CD8-positive, alpha-beta memory T cell (primary cell): ENCODE data around the gene HERC3. TPM values are rescaled to one million over a fixed set of nuclear protein-coding genes. Genes with fewer than 3 reads are reported as not detected.

Experiments
- CTCF ChIA-PET: fragments of 350-600 bp; sonication (Branson Sonifier 250); formaldehyde crosslinking; loops from one replicate; lab custom pipeline; 2021; ENCODE audit warnings: antibody characterized with exemption; lab: Charles Lee
- POLR2A ChIA-PET: fragments of 350-600 bp; sonication (Branson Sonifier 250); formaldehyde crosslinking; loops from one replicate; lab custom pipeline; 2021; ENCODE audit warnings: antibody characterized with exemption; lab: Charles Lee
- DNase-seq, 5 donors: peaks; one replicate each; pipeline versions ENCODE4 v3.0.0 to v3.0.0-alpha.2; 2020 to 2022; ENCODE audit warnings: mixed read lengths in 1 of 5
- H3K27ac ChIP-seq: one replicate; pipeline ENCODE4 v1.7.0; 2013; ENCODE audit warnings: low read depth, mild to moderate bottlenecking, low read length, moderate library complexity
- H3K27me3 ChIP-seq: 2 replicates; pipeline ENCODE4 v1.7.0; 2013; ENCODE audit warnings: low read length, mild to moderate bottlenecking; ENCODE audit not compliant: insufficient read depth, poor library complexity, severe bottlenecking
- H3K36me3 ChIP-seq: 2 replicates; pipeline ENCODE4 v1.7.0; 2013; ENCODE audit warnings: mild to moderate bottlenecking, low read length, moderate library complexity; ENCODE audit not compliant: insufficient read depth
- H3K4me1 ChIP-seq: 2 replicates; pipeline ENCODE4 v1.7.0; 2013; ENCODE audit warnings: mild to moderate bottlenecking, low read length, moderate library complexity; ENCODE audit not compliant: insufficient read depth
- H3K4me3 ChIP-seq: 2 replicates; pipeline ENCODE4 v1.7.0; 2013; ENCODE audit warnings: mild to moderate bottlenecking, low read length
- H3K9me3 ChIP-seq: 2 replicates; pipeline ENCODE4 v1.7.0; 2013; ENCODE audit warnings: mild to moderate bottlenecking, low read length
- H3K27ac Mint-ChIP-seq, 8 donors: one replicate each; pipeline ENCODE4 v1.8.0; 2020 to 2021; ENCODE audit warnings: mixed read lengths in 8 of 8, mild to moderate bottlenecking in 6 of 8, inconsistent platforms in 3 of 8, moderate library complexity in 3 of 8
- H3K27me3 Mint-ChIP-seq, 2 donors: one replicate each; pipeline ENCODE4 v1.8.0; 2020 to 2021; ENCODE audit warnings: mixed read lengths in 2 of 2, mild to moderate bottlenecking in 1 of 2, moderate library complexity in 1 of 2
- H3K36me3 Mint-ChIP-seq, 3 donors: one replicate each; pipeline ENCODE4 v1.8.0; 2020 to 2021; ENCODE audit warnings: mixed read lengths in 3 of 3, inconsistent platforms in 1 of 3, mild to moderate bottlenecking in 1 of 3
- H3K4me1 Mint-ChIP-seq, 3 donors: one replicate each; pipeline ENCODE4 v1.8.0; 2020 to 2021; ENCODE audit warnings: mixed read lengths in 3 of 3, inconsistent platforms in 1 of 3, mild to moderate bottlenecking in 1 of 3
- H3K4me3 Mint-ChIP-seq, 7 donors: one replicate each; pipeline ENCODE4 v1.8.0; 2020 to 2021; ENCODE audit warnings: mixed read lengths in 7 of 7, mild to moderate bottlenecking in 6 of 7, moderate library complexity in 4 of 7, inconsistent platforms in 2 of 7
- H3K9me3 Mint-ChIP-seq, 5 donors: one replicate each; pipeline ENCODE4 v1.8.0; 2020 to 2022; ENCODE audit warnings: mixed read lengths in 5 of 5, mild to moderate bottlenecking in 3 of 5, moderate library complexity in 2 of 5, inconsistent platforms in 1 of 5
- polyA plus RNA-seq: library from polyadenylated mRNA; unstranded; fragments of 300-500 nt; fragmentation: Illumina TruSeq; gene quantifications from one replicate; pipeline ENCODE4 v1.2.3, GENCODE V29; 2021
- total RNA-seq, 2 experiments: library from RNA; stranded (reverse); gene quantifications; one replicate each; pipeline ENCODE4 v1.2.3, GENCODE V29; 2021

HERC3 gene
- total and polyA plus RNA-seq, 3 experiments from 2014 or later = 27.9 to 34.5 (median 31.8) TPM

- no peaks in the 10 kb centered on the region for H3K9me3 ChIP-seq
- no peaks in the 10 kb centered on the region for H3K4me1 Mint-ChIP-seq
- H3K4me3 ChIP-seq = no peak overlapping the region
- no peak for DNase-seq
- H3K27me3 Mint-ChIP-seq = no peaks in the 10 kb centered on the region
- H3K36me3 Mint-ChIP-seq = peaks cover 0 to 90% (median 31%) of the 10 kb centered on the region in 3 donors
- no peaks in the 10 kb centered on the region for H3K4me1 ChIP-seq
- peak overlapping the region in 1 of 8 donors; percentile 38 for H3K27ac Mint-ChIP-seq
- no peaks in the 10 kb centered on the region for H3K9me3 Mint-ChIP-seq
- H3K4me3 Mint-ChIP-seq = no peak overlapping the region
- CTCF ChIA-PET = no interaction called here
- H3K27ac ChIP-seq = no peak overlapping the region
- POLR2A ChIA-PET = no interaction called here
- H3K27me3 ChIP-seq = no peaks in the 10 kb centered on the region
- peaks cover 26% of the 10 kb centered on the region for H3K36me3 ChIP-seq
Measured at GRCh38 chr4:88725143-88725542, 132.9 kb downstream of the HERC3 start.

GRCh38 chr4:88725986-88726385 lies 133.7 kb downstream of the HERC3 start:
- DNase-seq = no peak
- Mint-ChIP-seq H3K4me1 (no peaks in the 10 kb centered on the region), H3K36me3 (peaks cover 0 to 87% (median 24%) of the 10 kb centered on the region in 3 donors), H3K9me3 (no peaks in the 10 kb centered on the region), H3K27ac (no peak overlapping the region), H3K27me3 (no peaks in the 10 kb centered on the region), H3K4me3 (no peak overlapping the region)
- Histone ChIP-seq H3K4me1 (no peaks in the 10 kb centered on the region), H3K36me3 (peaks cover 26% of the 10 kb centered on the region), H3K9me3 (no peaks in the 10 kb centered on the region), H3K4me3 (no peak overlapping the region), H3K27me3 (no peaks in the 10 kb centered on the region), H3K27ac (no peak overlapping the region)
- ChIA-PET CTCF (no interaction called here), POLR2A (no interaction called here)

- Mint-ChIP-seq H3K4me3 (no peak overlapping the region), H3K27ac (peak overlapping the region in 2 of 8 donors; percentile 27 to 54), H3K36me3 (peaks cover 0 to 73% (median 21%) of the 10 kb centered on the region in 3 donors), H3K4me1 (no peaks in the 10 kb centered on the region), H3K9me3 (no peaks in the 10 kb centered on the region), H3K27me3 (no peaks in the 10 kb centered on the region)
- H3K27ac ChIP-seq = no peak overlapping the region
- no peaks in the 10 kb centered on the region for H3K4me1 ChIP-seq
- CTCF ChIA-PET = no interaction called here
- peaks cover 26% of the 10 kb centered on the region for H3K36me3 ChIP-seq
- no peak for DNase-seq
- POLR2A ChIA-PET = no interaction called here
- no peak overlapping the region for H3K4me3 ChIP-seq
- no peaks in the 10 kb centered on the region for H3K27me3 ChIP-seq
- no peaks in the 10 kb centered on the region for H3K9me3 ChIP-seq
Measured at GRCh38 chr4:88728146-88728545, 135.9 kb downstream of the HERC3 start.

GRCh38 chr4:88729146-88729760 lies 137.0 kb downstream of the HERC3 start:
- no peak overlapping the region for H3K4me3 Mint-ChIP-seq
- Histone ChIP-seq H3K4me1 (no peaks in the 10 kb centered on the region), H3K36me3 (peaks cover 26% of the 10 kb centered on the region), H3K27me3 (no peaks in the 10 kb centered on the region), H3K9me3 (no peaks in the 10 kb centered on the region), H3K27ac (no peak overlapping the region), H3K4me3 (no peak overlapping the region)
- no peak for DNase-seq
- CTCF ChIA-PET = no interaction called here
- no peak overlapping the region for H3K27ac Mint-ChIP-seq
- POLR2A ChIA-PET = no interaction called here
- no peaks in the 10 kb centered on the region for H3K27me3 Mint-ChIP-seq
- no peaks in the 10 kb centered on the region for H3K4me1 Mint-ChIP-seq
- peaks cover 0 to 63% (median 19%) of the 10 kb centered on the region in 3 donors for H3K36me3 Mint-ChIP-seq
- no peaks in the 10 kb centered on the region for H3K9me3 Mint-ChIP-seq

GRCh38 chr4:88730811-88731210 lies 138.5 kb downstream of the HERC3 start:
- ChIA-PET POLR2A (no interaction called here), CTCF (no interaction called here)
- no peaks in the 10 kb centered on the region for H3K4me1 Mint-ChIP-seq
- H3K4me3 Mint-ChIP-seq = no peak overlapping the region
- H3K9me3 ChIP-seq = no peaks in the 10 kb centered on the region
- H3K36me3 Mint-ChIP-seq = peaks cover 0 to 49% (median 16%) of the 10 kb centered on the region in 3 donors
- no peaks in the 10 kb centered on the region for H3K27me3 Mint-ChIP-seq
- no peak overlapping the region for H3K27ac ChIP-seq
- no peak overlapping the region for H3K4me3 ChIP-seq
- peak overlapping the region in 2 of 8 donors; percentile 42 to 93 for H3K27ac Mint-ChIP-seq
- H3K36me3 ChIP-seq = peaks cover 20% of the 10 kb centered on the region
- no peaks in the 10 kb centered on the region for H3K27me3 ChIP-seq
- DNase-seq = no peak
- H3K9me3 Mint-ChIP-seq = no peaks in the 10 kb centered on the region
- H3K4me1 ChIP-seq = no peaks in the 10 kb centered on the region

GRCh38 chr4:88731381-88731780 lies 139.1 kb downstream of the HERC3 start:
- Mint-ChIP-seq H3K4me3 (no peak overlapping the region), H3K27me3 (no peaks in the 10 kb centered on the region), H3K36me3 (peaks cover 0 to 45% (median 16%) of the 10 kb centered on the region in 3 donors), H3K4me1 (peaks cover 0 to under 1% (median 0%) of the 10 kb centered on the region in 3 donors), H3K27ac (peak overlapping the region in 1 of 8 donors; percentile 93), H3K9me3 (no peaks in the 10 kb centered on the region)
- no peaks in the 10 kb centered on the region for H3K27me3 ChIP-seq
- no peak overlapping the region for H3K27ac ChIP-seq
- ChIA-PET CTCF (no interaction called here), POLR2A (no interaction called here)
- DNase-seq = no peak
- no peaks in the 10 kb centered on the region for H3K9me3 ChIP-seq
- no peaks in the 10 kb centered on the region for H3K4me1 ChIP-seq
- no peak overlapping the region for H3K4me3 ChIP-seq
- H3K36me3 ChIP-seq = peaks cover 20% of the 10 kb centered on the region

GRCh38 chr4:88732714-88733368 lies 140.6 kb downstream of the HERC3 start:
- POLR2A ChIA-PET = no interaction called here
- CTCF ChIA-PET = no interaction called here
- peaks cover 17% of the 10 kb centered on the region for H3K36me3 ChIP-seq

GRCh38 chr4:88734403-88734949 lies 142.2 kb downstream of the HERC3 start:
- Mint-ChIP-seq H3K36me3 (peaks cover 0 to 20% (median 0%) of the 10 kb centered on the region in 3 donors), H3K27ac (peak overlapping the region in 2 of 8 donors; percentile 22 to 28), H3K4me3 (no peak overlapping the region), H3K4me1 (peaks cover 10 to 21% (median 18%) of the 10 kb centered on the region in 3 donors), H3K27me3 (peaks cover 0 to under 1% of the 10 kb centered on the region in 2 donors), H3K9me3 (no peaks in the 10 kb centered on the region)
- Histone ChIP-seq H3K4me1 (peaks cover 10% of the 10 kb centered on the region), H3K9me3 (no peaks in the 10 kb centered on the region), H3K27me3 (no peaks in the 10 kb centered on the region), H3K36me3 (peaks cover 3% of the 10 kb centered on the region), H3K27ac (no peak overlapping the region), H3K4me3 (no peak overlapping the region)
- DNase-seq = no peak
- ChIA-PET POLR2A (no interaction called here), CTCF (interaction anchor here (0.7 to 2.0 kb wide), 2 partner anchors 13 to 195 kb away, joined by 3 to 9 read pairs; no protein-coding TSS in a partner anchor)

More at GRCh38 chr4:88732714-88733368, 140.6 kb downstream of the HERC3 start:
- H3K4me3 ChIP-seq = no peak overlapping the region
- Mint-ChIP-seq H3K27ac (peak overlapping the region in 1 of 8 donors; percentile 87), H3K4me1 (peaks cover 6 to 14% (median 9%) of the 10 kb centered on the region in 3 donors), H3K27me3 (no peaks in the 10 kb centered on the region), H3K36me3 (peaks cover 0 to 31% (median 6%) of the 10 kb centered on the region in 3 donors), H3K4me3 (no peak overlapping the region), H3K9me3 (no peaks in the 10 kb centered on the region)
- no peaks in the 10 kb centered on the region for H3K27me3 ChIP-seq
- no peaks in the 10 kb centered on the region for H3K9me3 ChIP-seq
- DNase-seq = no peak
- no peak overlapping the region for H3K27ac ChIP-seq
- peaks cover 1% of the 10 kb centered on the region for H3K4me1 ChIP-seq
